B cell (primary cell): ENCODE measurements around the gene SLC2A4RG.

Experiments used
- CTCF ChIP-seq: fragments of 200-600 bp; IDR thresholded peaks from one replicate; pipeline ENCODE4 v1.8.0; 2022; ENCODE audit warnings: antibody characterized with exemption, mild to moderate bottlenecking
- EZH2 ChIP-seq: IDR thresholded peaks from 2 replicates; pipeline ENCODE4 v1.6.1; 2012; ENCODE audit warnings: borderline replicate concordance, low read depth, mild to moderate bottlenecking, moderate library complexity, low read length; ENCODE audit not compliant: insufficient read depth, poor library complexity, severe bottlenecking

DNA sequence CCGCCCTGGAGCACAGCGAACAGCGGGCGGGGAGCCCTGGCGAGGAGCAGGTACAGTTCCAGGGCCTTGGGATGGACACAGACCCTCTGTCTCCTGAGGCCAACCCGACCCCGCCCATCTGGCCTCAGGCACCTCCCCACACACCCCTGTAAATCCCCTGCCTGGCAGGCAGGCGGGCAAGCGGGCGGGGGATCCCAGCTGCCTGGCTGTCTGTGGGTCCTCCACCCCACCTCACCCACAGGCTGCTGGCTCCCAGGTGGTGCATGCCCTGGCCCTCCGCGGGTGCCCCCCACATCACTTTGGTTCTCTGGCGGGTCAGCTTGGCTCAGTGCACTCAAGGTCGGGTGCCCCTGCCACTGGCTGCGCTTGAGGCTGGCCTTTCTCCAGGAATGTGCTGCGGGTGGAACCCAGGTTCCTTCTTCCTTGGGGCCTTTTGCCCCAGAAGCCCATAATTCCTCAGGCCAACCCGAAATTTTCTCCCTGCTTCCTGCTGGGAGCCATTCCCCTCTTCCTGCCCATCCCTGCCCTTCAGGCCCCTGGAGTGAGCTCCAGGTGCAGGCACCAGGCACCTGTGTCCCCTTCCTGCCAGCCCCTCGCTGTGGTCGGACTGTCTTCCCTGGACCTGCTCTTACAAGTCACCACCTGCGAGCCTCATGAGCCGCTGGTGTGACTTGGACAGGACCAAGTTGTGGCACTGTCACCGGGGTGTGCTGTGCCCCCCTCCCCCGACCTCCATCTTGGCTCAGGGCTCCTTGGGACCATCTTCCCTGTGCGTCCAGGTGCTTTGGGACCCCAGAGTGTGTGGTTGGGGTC is 48.5 kb upstream of the SLC2A4RG start:
- TF ChIP-seq CTCF (no peak), EZH2 (no peak)
